ENCODE measurements around the gene AEBP2.

GRCh38 chr12:19525274-19525673, 86.0 kb downstream of the AEBP2 start:
- TF ChIP-seq CTCF (IDR thresholded peaks at IDR 0.05), result no peak
- TF ChIP-seq POLR2A (IDR thresholded peaks at IDR 0.05), result no peak
- no peak for TF ChIP-seq EP300 (IDR thresholded peaks at IDR 0.05)

Data from suprapubic skin (tissue), 3 donors.